Neutrophil (primary cell): ENCODE results near the gene BRIX1.

ENCODE experiments used
- H3K27ac ChIP-seq: fragments of 200-600 bp; sonication (generic); 2 replicates; pipeline ENCODE4 v1.5.1; 2016; ENCODE audit warnings: mild to moderate bottlenecking, moderate library complexity
- H3K27me3 ChIP-seq: fragments of 200-600 bp; sonication (generic); 2 replicates; pipeline ENCODE4 v1.6.0; 2016; ENCODE audit warnings: mild to moderate bottlenecking
- H3K36me3 ChIP-seq: fragments of 200-600 bp; sonication (generic); 2 replicates; pipeline ENCODE4 v1.5.1; 2017
- H3K4me1 ChIP-seq, 2 experiments: fragments of 200-600 bp in 1 of 2; sonication (generic) in 1 of 2; 1 replicate in 1 of 2; 2 replicates in 1 of 2; pipeline versions ENCODE4 v1.5.1 to v1.6.1; 2013 to 2016; ENCODE audit warnings: low read depth in 1 of 2, low read length in 1 of 2, mild to moderate bottlenecking in 1 of 2, moderate library complexity in 1 of 2; ENCODE audit not compliant: control insufficient read depth in 1 of 2, insufficient read depth in 1 of 2
- H3K4me3 ChIP-seq, 2 experiments: fragments of 200-600 bp in 1 of 2; sonication (generic) in 1 of 2; 1 replicate in 1 of 2; 2 replicates in 1 of 2; pipeline ENCODE4 v1.5.1; 2013 to 2016; ENCODE audit warnings: low read depth in 1 of 2, low read length in 1 of 2, mild to moderate bottlenecking in 1 of 2, moderate library complexity in 1 of 2
- H3K9me3 ChIP-seq: fragments of 200-600 bp; sonication (generic); 2 replicates; pipeline ENCODE4 v1.5.1; 2016
- TF ChIP-seq, protein P1 (sequence below): fragments of 200-600 bp; sonication (generic); IDR thresholded peaks from 2 replicates; pipeline ENCODE4 v1.5.1; 2016; ENCODE audit warnings: antibody characterized with exemption

BRIX1 gene, protein sequence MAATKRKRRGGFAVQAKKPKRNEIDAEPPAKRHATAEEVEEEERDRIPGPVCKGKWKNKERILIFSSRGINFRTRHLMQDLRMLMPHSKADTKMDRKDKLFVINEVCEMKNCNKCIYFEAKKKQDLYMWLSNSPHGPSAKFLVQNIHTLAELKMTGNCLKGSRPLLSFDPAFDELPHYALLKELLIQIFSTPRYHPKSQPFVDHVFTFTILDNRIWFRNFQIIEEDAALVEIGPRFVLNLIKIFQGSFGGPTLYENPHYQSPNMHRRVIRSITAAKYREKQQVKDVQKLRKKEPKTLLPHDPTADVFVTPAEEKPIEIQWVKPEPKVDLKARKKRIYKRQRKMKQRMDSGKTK

DNA sequence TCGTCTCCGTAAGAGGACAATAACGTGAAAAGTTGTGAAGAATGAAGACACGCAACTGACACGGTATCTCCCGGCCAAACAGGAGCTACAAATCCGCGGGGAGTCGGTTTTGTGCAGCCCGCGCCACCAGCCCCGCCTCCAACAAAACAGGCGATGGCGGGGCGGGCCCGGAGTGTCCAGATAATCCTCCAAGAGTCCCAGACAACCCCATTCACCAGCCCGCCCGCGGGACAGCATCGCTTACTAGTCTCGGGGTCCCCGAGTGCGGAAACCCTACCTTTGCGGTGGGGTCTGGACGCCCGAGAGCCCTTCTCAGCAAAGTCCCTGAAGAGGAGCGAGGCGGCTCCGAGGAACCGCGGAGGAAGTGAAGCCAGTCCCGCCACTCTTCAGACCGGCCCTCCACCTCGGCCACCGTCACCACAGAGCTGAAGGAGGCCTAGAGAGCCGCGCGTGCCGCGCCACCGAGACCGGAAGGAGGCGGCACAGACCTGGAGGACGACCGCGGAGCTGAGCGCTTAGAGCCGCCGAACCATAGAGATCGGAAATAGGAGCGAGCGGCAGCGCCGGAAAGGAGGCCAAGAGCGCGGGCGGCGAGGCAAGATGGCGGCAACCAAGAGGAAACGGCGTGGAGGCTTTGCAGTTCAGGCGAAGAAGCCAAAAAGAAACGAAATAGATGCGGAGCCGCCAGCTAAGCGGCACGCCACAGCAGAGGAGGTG lies at the start of gene BRIX1, which contains the start of gene RAD1:
Gene BRIX1, plus strand, starts transcription at position 573 of the 717 bp plus-strand sequence. Its CDS starts 28 bp downstream, at position 601.
Gene RAD1, minus strand, starts transcription at position 366 of the 717 bp plus-strand sequence. CDS start 612 bp downstream, outside the sequence.
- Histone ChIP-seq H3K9me3 (no peaks in the 10 kb centered on the region), H3K27ac (peak within 1 kb of the TSS; percentile 84), H3K27me3 (no peaks in the 10 kb centered on the region), H3K4me3 (peak within 1 kb of the TSS; percentile 80 to 86), H3K36me3 (peaks cover 13% of the 10 kb centered on the region), H3K4me1 (peaks cover 22 to 23% of the 10 kb centered on the region in 2 experiments)
- TF ChIP-seq, protein P1, sequence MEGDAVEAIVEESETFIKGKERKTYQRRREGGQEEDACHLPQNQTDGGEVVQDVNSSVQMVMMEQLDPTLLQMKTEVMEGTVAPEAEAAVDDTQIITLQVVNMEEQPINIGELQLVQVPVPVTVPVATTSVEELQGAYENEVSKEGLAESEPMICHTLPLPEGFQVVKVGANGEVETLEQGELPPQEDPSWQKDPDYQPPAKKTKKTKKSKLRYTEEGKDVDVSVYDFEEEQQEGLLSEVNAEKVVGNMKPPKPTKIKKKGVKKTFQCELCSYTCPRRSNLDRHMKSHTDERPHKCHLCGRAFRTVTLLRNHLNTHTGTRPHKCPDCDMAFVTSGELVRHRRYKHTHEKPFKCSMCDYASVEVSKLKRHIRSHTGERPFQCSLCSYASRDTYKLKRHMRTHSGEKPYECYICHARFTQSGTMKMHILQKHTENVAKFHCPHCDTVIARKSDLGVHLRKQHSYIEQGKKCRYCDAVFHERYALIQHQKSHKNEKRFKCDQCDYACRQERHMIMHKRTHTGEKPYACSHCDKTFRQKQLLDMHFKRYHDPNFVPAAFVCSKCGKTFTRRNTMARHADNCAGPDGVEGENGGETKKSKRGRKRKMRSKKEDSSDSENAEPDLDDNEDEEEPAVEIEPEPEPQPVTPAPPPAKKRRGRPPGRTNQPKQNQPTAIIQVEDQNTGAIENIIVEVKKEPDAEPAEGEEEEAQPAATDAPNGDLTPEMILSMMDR = peak; percentile 49

DNA sequence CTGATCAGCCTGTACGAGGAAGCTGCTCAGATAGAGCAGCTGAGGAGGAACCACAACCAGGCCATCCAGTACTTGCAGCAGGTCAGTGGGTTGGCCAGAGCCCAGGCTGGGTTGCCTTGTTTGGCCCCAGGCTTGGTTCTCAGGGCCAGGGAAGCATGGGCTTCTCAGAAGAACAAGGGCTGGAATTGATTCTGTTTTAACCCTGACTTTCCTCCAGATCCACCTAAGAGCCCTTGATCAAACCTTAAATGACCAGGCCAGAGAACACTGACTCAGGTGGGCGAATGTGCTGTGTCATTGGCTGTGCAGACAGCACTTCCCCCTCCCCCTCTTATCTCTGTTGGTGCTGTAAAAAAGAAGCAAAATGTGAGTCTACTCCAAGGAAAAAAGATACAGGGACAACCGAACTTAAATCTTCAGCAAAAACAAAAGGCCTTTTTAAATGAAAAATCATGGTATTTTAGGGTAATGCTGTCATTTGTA lies 48.5 kb upstream of the BRIX1 start:
- Histone ChIP-seq H3K27ac (no peak overlapping the region), H3K4me1 (no peaks in the 10 kb centered on the region), H3K9me3 (no peaks in the 10 kb centered on the region), H3K4me3 (no peak overlapping the region), H3K36me3 (no peaks in the 10 kb centered on the region), H3K27me3 (no peaks in the 10 kb centered on the region)
- TF ChIP-seq, protein P1 = no peak

DNA sequence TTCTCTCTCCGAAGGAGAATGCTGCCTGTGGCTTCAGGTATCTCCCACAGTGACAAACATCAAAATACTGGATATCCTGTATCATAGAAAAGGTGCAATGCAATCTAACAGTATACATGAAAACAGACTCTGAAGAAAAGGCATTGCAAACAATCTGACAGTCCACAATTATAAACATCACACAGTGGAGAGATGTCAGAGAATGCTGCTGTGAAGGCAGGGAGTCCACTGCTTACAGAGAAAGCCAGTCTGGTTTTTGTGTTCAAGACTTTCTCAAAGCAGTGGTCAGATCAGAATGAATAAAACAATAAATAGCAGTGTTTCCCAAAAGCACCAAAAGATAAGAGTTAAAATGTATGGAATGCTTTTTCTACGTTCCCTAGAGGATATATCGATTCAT lies 47.9 kb upstream of the BRIX1 start:
- Histone ChIP-seq H3K4me1 (no peaks in the 10 kb centered on the region), H3K27ac (no peak overlapping the region)

DNA sequence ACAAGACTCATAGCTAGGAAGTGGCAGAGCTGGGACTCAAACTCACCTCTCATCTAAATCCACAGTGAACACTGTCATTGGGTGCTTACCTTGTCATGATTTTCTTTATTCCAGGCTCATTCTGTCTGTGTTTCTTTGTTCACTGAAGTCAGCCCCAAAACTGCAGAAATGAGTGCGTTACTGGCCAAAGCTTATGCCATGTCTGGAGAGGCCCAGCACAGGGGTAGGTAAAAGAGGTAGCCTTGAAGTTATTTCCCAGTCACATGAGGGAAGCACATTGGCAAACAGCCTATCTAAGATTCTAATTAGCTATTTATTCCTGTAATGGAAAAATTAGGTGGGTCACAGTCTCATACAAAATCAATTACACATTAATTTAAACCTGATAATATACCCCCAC lies 46.7 kb upstream of the BRIX1 start:
- Histone ChIP-seq H3K27ac (no peak overlapping the region), H3K27me3 (no peaks in the 10 kb centered on the region), H3K4me1 (no peaks in the 10 kb centered on the region), H3K4me3 (no peak overlapping the region), H3K9me3 (no peaks in the 10 kb centered on the region), H3K36me3 (no peaks in the 10 kb centered on the region)
- TF ChIP-seq, protein P1 = no peak

More for the DNA sequence above, 47.9 kb upstream of the BRIX1 start:
- no peaks in the 10 kb centered on the region for H3K27me3 ChIP-seq
- H3K36me3 ChIP-seq = no peaks in the 10 kb centered on the region
- no peaks in the 10 kb centered on the region for H3K9me3 ChIP-seq
- TF ChIP-seq, protein P1 = no peak
- H3K4me3 ChIP-seq = no peak overlapping the region

DNA sequence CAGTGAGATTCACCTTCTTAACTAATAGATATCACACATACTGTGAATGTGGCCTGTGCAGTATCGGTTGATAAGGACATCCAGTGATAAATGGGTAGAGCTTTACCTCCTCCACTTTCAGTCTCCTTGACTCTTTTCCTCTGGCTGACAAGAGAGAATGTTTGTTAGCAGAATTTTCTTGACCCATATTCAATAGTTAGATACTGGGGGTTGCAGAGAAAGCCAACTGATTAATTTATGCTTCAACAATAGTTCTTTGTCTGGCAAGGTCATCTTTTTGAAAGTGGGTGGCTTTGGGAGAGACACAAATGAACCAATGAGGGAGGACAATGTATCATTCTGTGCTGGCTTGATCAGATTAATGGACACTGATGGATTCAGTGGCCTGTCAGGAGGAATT lies 46.3 kb upstream of the BRIX1 start:
- TF ChIP-seq, protein P1 = no peak
- Histone ChIP-seq H3K36me3 (no peaks in the 10 kb centered on the region), H3K27ac (no peak overlapping the region)

More for the DNA sequence above, 46.3 kb upstream of the BRIX1 start:
- Histone ChIP-seq H3K27me3 (no peaks in the 10 kb centered on the region), H3K4me3 (no peak overlapping the region), H3K9me3 (no peaks in the 10 kb centered on the region), H3K4me1 (no peaks in the 10 kb centered on the region)
